ENCODE measurements around the gene MICOS13.

- TF ChIP-seq CTCF (IDR thresholded peaks at IDR 0.05) (no peak), EZH2 (IDR thresholded peaks at IDR 0.05) (no peak), EZH2phosphoT487 (IDR thresholded peaks at IDR 0.05) (no peak)
Measured at GRCh38 chr19:5672708-5673459, 7.4 kb downstream of the MICOS13 start.
